Measurements from ENCODE around the gene CGRRF1. TPM values are rescaled to one million over a fixed set of nuclear protein-coding genes. Genes with fewer than 3 reads are reported as not detected.

CGRRF1 gene
- total and polyA plus RNA-seq, 4 donors, result 11.2 to 21.5 (median 16.7) TPM

DNA sequence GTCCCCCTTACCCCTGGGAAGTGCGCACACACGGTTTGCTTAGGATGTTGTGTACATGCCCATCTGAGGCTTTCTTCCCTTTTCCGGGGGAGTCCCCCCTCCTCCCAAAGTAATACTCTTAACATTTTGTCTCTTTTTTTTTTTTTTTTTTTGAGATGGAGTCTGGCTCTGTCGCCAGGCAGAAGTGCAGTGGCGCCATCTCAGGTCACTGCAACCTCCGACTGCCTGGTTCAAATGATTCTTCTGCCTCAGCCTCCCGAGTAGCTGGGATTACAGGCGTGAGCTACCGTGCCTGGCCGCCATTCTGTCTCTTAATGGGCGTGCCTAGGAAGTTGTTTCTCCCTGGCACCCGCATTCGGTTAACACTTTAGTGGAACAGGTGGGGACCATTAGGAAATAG is 16.4 kb upstream of the CGRRF1 start:
- H3K9me3 ChIP-seq (ENCODE audit: control insufficient read depth in 4 of 4, insufficient read depth in 3 of 4, low read length in 3 of 4), result no peaks in the 10 kb centered on the region
- no peak overlapping the region for H3K27ac ChIP-seq (ENCODE audit: low read depth in 1 of 2, low read length in 1 of 2)
- DNase-seq (no peak), ATAC-seq (ENCODE audit: insufficient read depth, low FRiP score) (no peak)
- H3K27me3 ChIP-seq (ENCODE audit: control insufficient read depth in 3 of 3, insufficient read depth in 3 of 3, low read length in 2 of 3), result no peaks in the 10 kb centered on the region
- H3K4me3 ChIP-seq, result no peak overlapping the region
- no peaks in the 10 kb centered on the region for H3K36me3 ChIP-seq (ENCODE audit: control insufficient read depth in 4 of 4, insufficient read depth in 4 of 4, low read length in 4 of 4)
- no peak overlapping the region for H3K9ac ChIP-seq (ENCODE audit: insufficient read depth in 1 of 2, low read length in 2 of 2)
- TF ChIP-seq, protein P1, sequence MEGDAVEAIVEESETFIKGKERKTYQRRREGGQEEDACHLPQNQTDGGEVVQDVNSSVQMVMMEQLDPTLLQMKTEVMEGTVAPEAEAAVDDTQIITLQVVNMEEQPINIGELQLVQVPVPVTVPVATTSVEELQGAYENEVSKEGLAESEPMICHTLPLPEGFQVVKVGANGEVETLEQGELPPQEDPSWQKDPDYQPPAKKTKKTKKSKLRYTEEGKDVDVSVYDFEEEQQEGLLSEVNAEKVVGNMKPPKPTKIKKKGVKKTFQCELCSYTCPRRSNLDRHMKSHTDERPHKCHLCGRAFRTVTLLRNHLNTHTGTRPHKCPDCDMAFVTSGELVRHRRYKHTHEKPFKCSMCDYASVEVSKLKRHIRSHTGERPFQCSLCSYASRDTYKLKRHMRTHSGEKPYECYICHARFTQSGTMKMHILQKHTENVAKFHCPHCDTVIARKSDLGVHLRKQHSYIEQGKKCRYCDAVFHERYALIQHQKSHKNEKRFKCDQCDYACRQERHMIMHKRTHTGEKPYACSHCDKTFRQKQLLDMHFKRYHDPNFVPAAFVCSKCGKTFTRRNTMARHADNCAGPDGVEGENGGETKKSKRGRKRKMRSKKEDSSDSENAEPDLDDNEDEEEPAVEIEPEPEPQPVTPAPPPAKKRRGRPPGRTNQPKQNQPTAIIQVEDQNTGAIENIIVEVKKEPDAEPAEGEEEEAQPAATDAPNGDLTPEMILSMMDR (IDR thresholded peaks at IDR 0.05; ENCODE audit: control extremely low read depth, extremely low read depth), result no peak
- H3K4me1 ChIP-seq (ENCODE audit: control insufficient read depth in 5 of 5, insufficient read depth in 5 of 5, low read length in 5 of 5), result peaks cover 0 to 3% (median 0%) of the 10 kb centered on the region in 5 donors
- 64 to 65% methylated on average over 13 of the region's 13 CpGs for WGBS, 2 donors

DNA sequence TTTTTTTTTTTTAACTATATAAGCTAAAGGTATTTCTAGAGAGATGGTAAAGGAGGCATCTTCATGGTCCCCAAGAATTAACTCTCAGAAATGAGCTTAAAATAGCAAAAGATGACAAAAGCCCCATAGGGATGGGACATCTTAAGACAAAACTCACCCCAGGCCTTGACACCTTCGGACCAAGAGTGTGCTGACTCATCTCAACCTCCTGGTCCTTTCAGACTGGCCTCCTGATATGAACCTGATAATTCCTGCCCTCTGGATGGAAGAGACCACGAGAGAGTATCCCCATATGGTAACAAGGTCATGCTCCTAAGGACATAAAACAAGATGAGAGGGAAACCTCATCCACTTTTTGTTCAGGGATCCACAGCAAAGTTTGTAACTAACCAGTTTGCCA is 12.5 kb upstream of the CGRRF1 start:
- TF ChIP-seq, protein P1 (IDR thresholded peaks at IDR 0.05; ENCODE audit: control extremely low read depth, extremely low read depth), result no peak
- no peak overlapping the region for H3K9ac ChIP-seq (ENCODE audit: insufficient read depth in 1 of 2, low read length in 2 of 2)
- ATAC-seq (ENCODE audit: insufficient read depth, low FRiP score) (no peak), DNase-seq (no peak)
- peaks cover 0 to 3% (median 0%) of the 10 kb centered on the region in 5 donors for H3K4me1 ChIP-seq (ENCODE audit: control insufficient read depth in 5 of 5, insufficient read depth in 5 of 5, low read length in 5 of 5)
- no peak overlapping the region for H3K27ac ChIP-seq (ENCODE audit: low read depth in 1 of 2, low read length in 1 of 2)
- H3K27me3 ChIP-seq (ENCODE audit: control insufficient read depth in 3 of 3, insufficient read depth in 3 of 3, low read length in 2 of 3), result no peaks in the 10 kb centered on the region
- no peaks in the 10 kb centered on the region for H3K9me3 ChIP-seq (ENCODE audit: control insufficient read depth in 4 of 4, insufficient read depth in 3 of 4, low read length in 3 of 4)
- 83 to 88% methylated on average over 2 of the region's 2 CpGs for WGBS, 2 donors
- H3K4me3 ChIP-seq, result no peak overlapping the region
- H3K36me3 ChIP-seq (ENCODE audit: control insufficient read depth in 4 of 4, insufficient read depth in 4 of 4, low read length in 4 of 4), result no peaks in the 10 kb centered on the region

DNA sequence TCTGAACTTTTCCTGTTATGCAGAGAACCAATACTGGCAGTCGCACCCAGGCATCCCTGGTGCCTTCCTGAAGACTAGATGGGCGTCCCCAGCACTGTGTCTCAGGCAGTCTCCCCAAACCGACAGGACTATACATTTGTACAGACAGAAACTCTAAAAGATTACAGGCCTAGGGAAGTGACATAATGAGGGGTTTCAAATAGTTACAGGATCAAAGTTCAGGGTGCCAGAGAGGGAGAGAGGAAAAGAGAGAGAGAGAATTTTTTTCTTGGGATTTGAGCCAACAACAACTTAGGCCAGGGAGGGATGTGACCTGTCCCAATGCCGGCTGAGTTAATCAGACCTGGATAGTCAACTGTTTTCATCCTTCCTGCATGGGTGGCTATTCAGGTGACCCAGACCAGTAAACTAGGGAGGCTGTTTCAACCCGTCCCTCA is 11.6 kb upstream of the CGRRF1 start:
- no peak overlapping the region for H3K27ac ChIP-seq (ENCODE audit: low read depth in 1 of 2, low read length in 1 of 2)
- no peak for DNase-seq
- H3K36me3 ChIP-seq (ENCODE audit: control insufficient read depth in 4 of 4, insufficient read depth in 4 of 4, low read length in 4 of 4), result no peaks in the 10 kb centered on the region
- H3K9me3 ChIP-seq (ENCODE audit: control insufficient read depth in 4 of 4, insufficient read depth in 3 of 4, low read length in 3 of 4), result no peaks in the 10 kb centered on the region
- ATAC-seq (ENCODE audit: insufficient read depth, low FRiP score), result no peak
- WGBS, 2 donors, result 77 to 83% methylated on average over 5 of the region's 5 CpGs
- no peak overlapping the region for H3K4me3 ChIP-seq
- H3K27me3 ChIP-seq (ENCODE audit: control insufficient read depth in 3 of 3, insufficient read depth in 3 of 3, low read length in 2 of 3), result no peaks in the 10 kb centered on the region
- H3K4me1 ChIP-seq (ENCODE audit: control insufficient read depth in 5 of 5, insufficient read depth in 5 of 5, low read length in 5 of 5), result peaks cover 0 to 3% (median 0%) of the 10 kb centered on the region in 5 donors
- TF ChIP-seq, protein P1 (IDR thresholded peaks at IDR 0.05; ENCODE audit: control extremely low read depth, extremely low read depth), result no peak
- no peak overlapping the region for H3K9ac ChIP-seq (ENCODE audit: insufficient read depth in 1 of 2, low read length in 2 of 2)

DNA sequence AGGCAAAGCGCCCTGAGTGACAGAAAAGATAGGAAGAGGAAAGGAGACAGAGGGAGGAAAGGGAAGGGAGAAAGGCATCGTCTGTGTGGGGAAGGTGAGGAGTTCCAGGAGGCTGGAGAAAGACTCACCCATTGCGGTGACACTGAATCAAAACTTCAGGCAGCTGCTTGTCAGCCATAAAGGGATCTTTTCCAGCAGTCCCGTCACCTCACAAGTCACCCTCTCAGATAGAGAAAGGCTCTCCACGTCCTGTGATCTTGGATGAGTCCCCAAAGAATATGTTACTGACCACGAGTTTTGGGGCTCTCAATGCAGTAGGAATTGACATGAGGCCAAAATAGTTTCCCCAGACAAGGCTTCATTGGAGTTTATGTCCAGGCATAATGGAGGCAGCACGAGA is 11.1 kb upstream of the CGRRF1 start:
- TF ChIP-seq, protein P1 (IDR thresholded peaks at IDR 0.05; ENCODE audit: control extremely low read depth, extremely low read depth), result no peak
- no peak overlapping the region for H3K9ac ChIP-seq (ENCODE audit: insufficient read depth in 1 of 2, low read length in 2 of 2)
- ATAC-seq (ENCODE audit: insufficient read depth, low FRiP score) (no peak), DNase-seq (no peak)
- no peaks in the 10 kb centered on the region for H3K27me3 ChIP-seq (ENCODE audit: control insufficient read depth in 3 of 3, insufficient read depth in 3 of 3, low read length in 2 of 3)
- H3K27ac ChIP-seq (ENCODE audit: low read depth in 1 of 2, low read length in 1 of 2), result peak overlapping the region in 1 of 2 donors; percentile 11
- H3K36me3 ChIP-seq (ENCODE audit: control insufficient read depth in 4 of 4, insufficient read depth in 4 of 4, low read length in 4 of 4), result no peaks in the 10 kb centered on the region
- 77 to 81% methylated on average over 7 of the region's 7 CpGs for WGBS, 2 donors
- peaks cover 0 to 3% (median 0%) of the 10 kb centered on the region in 5 donors for H3K4me1 ChIP-seq (ENCODE audit: control insufficient read depth in 5 of 5, insufficient read depth in 5 of 5, low read length in 5 of 5)
- no peak overlapping the region for H3K4me3 ChIP-seq
- no peaks in the 10 kb centered on the region for H3K9me3 ChIP-seq (ENCODE audit: control insufficient read depth in 4 of 4, insufficient read depth in 3 of 4, low read length in 3 of 4)

Measured in lung (tissue), 12 donors.